Muscle of arm (tissue), 12 donors: ENCODE data around the gene SATB2. TPM values are rescaled to one million over a fixed set of nuclear protein-coding genes. Genes with fewer than 3 reads are reported as not detected.

Experiments used
- DNase-seq: peaks from one replicate; pipeline ENCODE4 v3.0.0-alpha.2; 2013
- polyA plus RNA-seq, 12 donors: library from polyadenylated mRNA; unstranded; fragments of 120-200 nt; gene quantifications; one replicate each; pipeline ENCODE4 v1.2.1, GENCODE V29; 2013; ENCODE audit not compliant: insufficient read length in 12 of 12

Gene SATB2
- polyA plus RNA-seq, 12 donors: 1.8 to 10.9 (median 2.8) TPM; not detected in 1

GRCh38 chr2:199258291-199258690 is 199.4 kb downstream of the SATB2 start:
- no peak for DNase-seq

GRCh38 chr2:199257261-199258224 is 200.2 kb downstream of the SATB2 start:
- DNase-seq: no peak

GRCh38 chr2:199230091-199230490 is 227.6 kb downstream of the SATB2 start:
- no peak for DNase-seq

GRCh38 chr2:199228887-199229819 is 228.6 kb downstream of the SATB2 start:
- no peak for DNase-seq

GRCh38 chr2:199223791-199224190 is 233.9 kb downstream of the SATB2 start:
- no peak for DNase-seq

GRCh38 chr2:199220920-199221319 is 236.8 kb downstream of the SATB2 start:
- no peak for DNase-seq

- no peak for DNase-seq
Measured at GRCh38 chr2:199219551-199219950, 238.2 kb downstream of the SATB2 start.
